ENCODE results near the gene CD7.

The CD7 gene

GRCh38 chr17:82297714-82298537, 19.5 kb downstream of the CD7 start:
- peak; percentile 96 for DNase-seq

GRCh38 chr17:82297280-82297713, 20.1 kb downstream of the CD7 start:
- DNase-seq, result peak; percentile 94

GRCh38 chr17:82296511-82297279, 20.7 kb downstream of the CD7 start:
- no peak for DNase-seq

- DNase-seq, result no peak
Observed at GRCh38 chr17:82295472-82295814, 22.0 kb downstream of the CD7 start.

GRCh38 chr17:82294064-82294773, 23.2 kb downstream of the CD7 start:
- DNase-seq, result no peak

- DNase-seq, result peak; percentile 95
Observed at GRCh38 chr17:82292251-82293154, 24.9 kb downstream of the CD7 start.

- no peak for DNase-seq
Observed at GRCh38 chr17:82291582-82292250, 25.7 kb downstream of the CD7 start.

- no peak for DNase-seq
Observed at GRCh38 chr17:82287868-82288801, 29.3 kb downstream of the CD7 start.

GRCh38 chr17:82287013-82287867, 30.2 kb downstream of the CD7 start:
- DNase-seq, result no peak

GRCh38 chr17:82285141-82285540, 32.3 kb downstream of the CD7 start:
- DNase-seq, result no peak

GRCh38 chr17:82283208-82283749, 34.1 kb downstream of the CD7 start:
- DNase-seq, result peak; percentile 76

GRCh38 chr17:82282239-82283207, 34.9 kb downstream of the CD7 start:
- no peak for DNase-seq

GRCh38 chr17:82281502-82282238, 35.7 kb downstream of the CD7 start:
- DNase-seq, result peak; percentile 66

GRCh38 chr17:82281076-82281475, 36.3 kb downstream of the CD7 start:
- no peak for DNase-seq

GRCh38 chr17:82280537-82280936, 36.9 kb downstream of the CD7 start:
- no peak for DNase-seq

GRCh38 chr17:82278786-82279391, 38.5 kb downstream of the CD7 start:
- DNase-seq, result no peak

GRCh38 chr17:82278308-82278707, 39.1 kb downstream of the CD7 start:
- DNase-seq, result no peak

Measured in stimulated activated CD4-positive, alpha-beta T cell treated with anti-CD3 and anti-CD28 coated beads, Interleukin-1b, Interleukin-23, amount 100 ng/mL, for 48 hours (primary cell).